ENCODE results near the gene IKZF2.

IKZF2 gene

DNA sequence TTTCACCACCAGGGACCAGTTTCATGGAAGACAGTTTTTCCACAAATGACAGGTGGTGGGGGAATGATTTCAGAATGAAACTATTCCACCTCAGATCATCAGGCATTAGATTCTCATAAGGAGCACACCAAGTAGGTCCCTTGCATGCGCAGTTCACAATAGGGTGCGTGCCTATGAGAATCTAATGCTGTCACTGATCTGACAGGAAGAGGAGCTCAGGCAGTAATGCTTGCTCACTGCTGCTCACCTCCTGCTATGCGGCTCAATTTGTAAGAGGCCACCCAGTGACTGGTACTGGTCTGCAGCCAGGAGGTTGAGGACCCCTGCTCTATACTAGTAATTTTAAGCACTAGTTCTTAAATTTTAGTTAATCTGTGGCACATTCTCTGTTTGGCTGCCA is 107.8 kb downstream of the IKZF2 start:
- DNase-seq (ENCODE audit: low spot score): no peak
- POLR2A ChIA-PET (ENCODE audit: low non-redundant PET): no interaction called here
- CTCF ChIA-PET: no interaction called here
- TF ChIP-seq, protein P1, sequence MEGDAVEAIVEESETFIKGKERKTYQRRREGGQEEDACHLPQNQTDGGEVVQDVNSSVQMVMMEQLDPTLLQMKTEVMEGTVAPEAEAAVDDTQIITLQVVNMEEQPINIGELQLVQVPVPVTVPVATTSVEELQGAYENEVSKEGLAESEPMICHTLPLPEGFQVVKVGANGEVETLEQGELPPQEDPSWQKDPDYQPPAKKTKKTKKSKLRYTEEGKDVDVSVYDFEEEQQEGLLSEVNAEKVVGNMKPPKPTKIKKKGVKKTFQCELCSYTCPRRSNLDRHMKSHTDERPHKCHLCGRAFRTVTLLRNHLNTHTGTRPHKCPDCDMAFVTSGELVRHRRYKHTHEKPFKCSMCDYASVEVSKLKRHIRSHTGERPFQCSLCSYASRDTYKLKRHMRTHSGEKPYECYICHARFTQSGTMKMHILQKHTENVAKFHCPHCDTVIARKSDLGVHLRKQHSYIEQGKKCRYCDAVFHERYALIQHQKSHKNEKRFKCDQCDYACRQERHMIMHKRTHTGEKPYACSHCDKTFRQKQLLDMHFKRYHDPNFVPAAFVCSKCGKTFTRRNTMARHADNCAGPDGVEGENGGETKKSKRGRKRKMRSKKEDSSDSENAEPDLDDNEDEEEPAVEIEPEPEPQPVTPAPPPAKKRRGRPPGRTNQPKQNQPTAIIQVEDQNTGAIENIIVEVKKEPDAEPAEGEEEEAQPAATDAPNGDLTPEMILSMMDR (conservative IDR thresholded peaks at IDR 0.05; ENCODE audit: low read depth): no peak
- H3K27ac ChIP-seq: no peak overlapping the region

DNA sequence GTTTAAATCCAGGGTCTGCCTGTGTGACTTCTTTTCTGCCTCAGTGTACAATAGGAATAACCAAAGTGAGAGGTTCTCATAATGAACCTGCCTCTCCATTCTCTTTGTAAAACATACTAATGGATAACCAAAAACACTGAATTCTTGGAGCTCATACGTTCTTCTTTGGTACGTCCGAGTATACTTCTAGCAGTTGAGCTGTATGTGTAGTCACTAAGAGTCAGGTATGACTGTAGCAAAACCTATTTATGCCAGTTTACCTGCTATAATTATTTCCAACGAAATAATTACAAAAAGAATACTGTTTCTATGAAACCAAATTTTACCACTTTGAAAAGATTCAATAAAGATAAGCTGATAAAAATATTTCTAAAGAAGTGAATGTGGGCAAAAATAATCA is 109.2 kb downstream of the IKZF2 start:
- ChIA-PET POLR2A (ENCODE audit: low non-redundant PET) (no interaction called here), CTCF (interaction anchor here (0.6 kb wide), 1 partner anchor 48 kb away, joined by 3 read pairs; no protein-coding TSS in a partner anchor)
- DNase-seq (ENCODE audit: low spot score): no peak
- no peak overlapping the region for H3K27ac ChIP-seq
- TF ChIP-seq, protein P1 (conservative IDR thresholded peaks at IDR 0.05; ENCODE audit: low read depth): no peak

DNA sequence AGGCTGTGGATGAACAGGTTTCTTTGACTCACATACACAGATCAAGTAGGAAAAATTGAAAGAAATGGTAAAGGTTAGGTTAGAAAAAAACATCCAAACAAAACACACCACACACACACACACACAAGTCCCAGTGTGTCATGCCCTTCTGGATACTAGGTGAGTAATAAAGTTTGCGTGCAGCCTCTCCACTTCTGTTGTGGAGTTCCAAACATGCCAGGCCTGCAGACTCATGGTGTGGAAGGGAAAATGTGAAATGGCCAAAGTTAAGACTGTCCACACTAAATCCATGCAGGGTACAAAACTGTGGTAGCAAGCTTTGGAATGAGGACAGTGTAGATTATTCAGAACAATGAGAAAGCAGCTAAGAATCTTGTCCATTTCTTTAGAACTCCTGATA is 114.6 kb downstream of the IKZF2 start:
- no peak overlapping the region for H3K27ac ChIP-seq
- CTCF ChIA-PET: no interaction called here
- POLR2A ChIA-PET (ENCODE audit: low non-redundant PET): no interaction called here
- no peak for DNase-seq (ENCODE audit: low spot score)
- TF ChIP-seq, protein P1 (conservative IDR thresholded peaks at IDR 0.05; ENCODE audit: low read depth): no peak

DNA sequence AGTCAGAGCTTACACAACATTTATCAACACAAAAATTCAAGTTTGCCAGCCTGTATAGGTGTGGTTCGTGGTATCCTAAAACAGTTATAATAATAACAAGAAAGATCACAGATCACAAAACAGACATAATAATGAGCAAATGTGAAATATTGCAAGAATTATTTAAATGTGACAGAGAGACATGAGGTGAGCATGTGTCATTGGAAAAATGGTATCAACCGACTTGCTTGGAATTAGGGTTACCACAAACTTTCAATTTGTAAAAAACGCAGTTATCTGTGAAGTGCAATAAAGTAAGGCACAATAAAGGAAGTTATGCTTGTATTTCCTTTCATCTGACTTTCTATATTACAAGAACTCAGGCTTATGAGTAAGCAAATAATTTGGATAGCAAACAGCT is 116.8 kb downstream of the IKZF2 start:
- TF ChIP-seq, protein P1 (conservative IDR thresholded peaks at IDR 0.05; ENCODE audit: low read depth): no peak
- POLR2A ChIA-PET (ENCODE audit: low non-redundant PET): no interaction called here
- no peak for DNase-seq (ENCODE audit: low spot score)
- no peak overlapping the region for H3K27ac ChIP-seq
- CTCF ChIA-PET: no interaction called here

DNA sequence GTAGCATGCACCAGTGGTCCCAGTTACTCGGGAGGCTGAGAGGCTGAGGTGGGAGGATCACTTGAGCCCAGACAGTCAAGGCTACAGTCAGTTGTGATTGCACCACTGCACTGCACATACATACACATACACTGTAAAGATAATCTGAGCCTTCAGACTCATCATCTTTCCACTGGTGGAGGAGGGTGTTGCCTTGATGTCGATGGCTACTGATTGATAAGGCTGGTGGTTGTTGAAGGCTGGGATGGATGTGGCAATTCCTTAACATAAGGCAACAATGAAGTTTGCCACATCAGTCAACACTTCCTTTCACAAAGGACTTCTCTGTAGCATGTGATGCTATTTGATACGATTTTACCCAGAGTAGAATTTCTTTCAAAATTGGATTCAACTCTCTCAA is 118.8 kb downstream of the IKZF2 start:
- CTCF ChIA-PET: no interaction called here
- TF ChIP-seq, protein P1 (conservative IDR thresholded peaks at IDR 0.05; ENCODE audit: low read depth): no peak
- no peak for DNase-seq (ENCODE audit: low spot score)
- POLR2A ChIA-PET (ENCODE audit: low non-redundant PET): no interaction called here
- H3K27ac ChIP-seq: no peak overlapping the region

DNA sequence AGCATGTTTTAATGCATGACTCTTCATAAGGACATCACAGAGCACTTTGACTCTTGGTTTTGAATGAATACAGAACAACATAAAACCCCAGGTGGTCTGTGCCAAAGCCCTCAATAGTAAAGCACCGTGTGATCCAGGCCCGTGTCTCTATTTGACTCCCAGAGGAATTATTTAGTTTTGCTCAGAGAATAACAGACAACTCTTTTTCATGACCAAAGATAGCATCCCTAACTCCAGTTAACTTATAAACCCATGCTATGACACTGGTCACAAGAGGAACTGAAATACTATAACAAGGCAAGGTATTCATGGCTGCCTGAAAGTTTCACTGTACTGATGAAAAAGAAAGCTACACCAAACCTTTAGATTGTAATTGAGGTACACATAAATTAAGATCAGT is 128.4 kb downstream of the IKZF2 start:
- no peak for DNase-seq (ENCODE audit: low spot score)
- CTCF ChIA-PET: no interaction called here
- POLR2A ChIA-PET (ENCODE audit: low non-redundant PET): no interaction called here
- no peak overlapping the region for H3K27ac ChIP-seq
- TF ChIP-seq, protein P1 (conservative IDR thresholded peaks at IDR 0.05; ENCODE audit: low read depth): no peak
